GM12801 (cell line): ENCODE results near the gene MSX2.

Source experiments
- CTCF ChIP-seq: IDR thresholded peaks from one replicate; pipeline ENCODE4 v1.5.1; 2011; ENCODE audit warnings: control low read depth; ENCODE audit not compliant: insufficient read length; ENCODE audit errors: extremely low read depth

The MSX2 gene

DNA sequence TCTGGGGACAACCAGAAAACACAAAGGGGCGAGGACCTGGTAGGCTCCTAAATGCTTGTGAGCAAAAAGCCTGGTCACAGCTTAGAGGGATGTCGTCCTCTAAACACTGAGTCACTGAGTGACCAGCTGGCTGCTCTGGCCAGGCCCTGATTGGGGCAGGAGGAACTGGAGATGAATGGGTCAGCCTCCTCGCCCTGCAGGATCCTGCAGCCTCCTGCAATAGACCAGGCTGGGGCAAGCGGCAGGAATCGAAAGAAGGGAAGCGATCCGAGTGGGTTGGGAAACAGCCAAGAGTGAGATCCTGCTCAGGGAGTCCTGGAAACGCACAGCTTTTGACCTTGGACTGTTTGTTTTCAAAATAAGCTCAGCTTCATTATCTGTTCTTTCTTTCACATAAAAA, 34.1 kb upstream of the MSX2 start:
- TF ChIP-seq CTCF: no peak

DNA sequence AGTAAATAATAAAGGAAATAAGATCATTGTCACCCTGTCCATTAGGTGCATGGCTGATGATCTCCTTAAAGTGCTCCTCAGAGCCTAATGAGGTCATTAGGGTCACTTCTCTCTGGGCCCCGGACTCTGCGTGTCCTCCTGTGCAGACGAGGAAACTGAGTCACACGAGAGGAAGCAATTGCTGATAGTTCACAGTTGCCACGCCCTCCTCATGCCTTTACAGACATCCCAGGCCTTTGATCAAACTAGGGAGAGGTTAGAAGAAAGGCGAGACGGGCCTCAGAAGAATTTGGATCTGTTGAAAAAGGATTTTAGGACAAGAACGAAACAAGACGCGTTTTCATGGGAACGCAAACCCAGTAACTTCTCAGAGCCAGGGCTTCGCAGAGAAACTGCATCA, 32.0 kb upstream of the MSX2 start:
- TF ChIP-seq CTCF: no peak

GRCh38 chr5:174692982-174693422, 31.4 kb upstream of the MSX2 start:
- no peak for TF ChIP-seq CTCF

- TF ChIP-seq CTCF: no peak
Measured at GRCh38 chr5:174693697-174694385, 30.5 kb upstream of the MSX2 start.

DNA sequence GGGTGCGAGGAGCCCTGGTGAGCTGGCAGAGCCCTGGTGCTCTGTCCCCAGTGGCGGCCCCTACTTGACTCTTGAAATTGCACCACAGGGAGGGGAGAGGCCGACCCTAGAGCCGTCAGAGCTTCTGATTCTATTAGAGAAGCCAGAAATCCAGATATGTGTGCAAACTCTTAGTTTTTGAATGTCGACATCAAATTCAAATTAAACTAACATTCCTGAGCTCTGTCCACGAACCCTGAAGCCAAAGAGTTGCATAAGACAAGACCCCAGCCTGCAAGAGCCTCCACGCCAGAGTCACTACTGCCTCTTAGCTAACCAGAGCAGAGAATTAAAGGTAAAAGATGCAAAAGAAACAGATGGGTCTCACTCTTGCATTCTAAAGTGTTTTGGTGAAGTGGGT, 29.8 kb upstream of the MSX2 start:
- TF ChIP-seq CTCF: no peak

- TF ChIP-seq CTCF: no peak
Measured at GRCh38 chr5:174698156-174698555, 26.2 kb upstream of the MSX2 start.

DNA sequence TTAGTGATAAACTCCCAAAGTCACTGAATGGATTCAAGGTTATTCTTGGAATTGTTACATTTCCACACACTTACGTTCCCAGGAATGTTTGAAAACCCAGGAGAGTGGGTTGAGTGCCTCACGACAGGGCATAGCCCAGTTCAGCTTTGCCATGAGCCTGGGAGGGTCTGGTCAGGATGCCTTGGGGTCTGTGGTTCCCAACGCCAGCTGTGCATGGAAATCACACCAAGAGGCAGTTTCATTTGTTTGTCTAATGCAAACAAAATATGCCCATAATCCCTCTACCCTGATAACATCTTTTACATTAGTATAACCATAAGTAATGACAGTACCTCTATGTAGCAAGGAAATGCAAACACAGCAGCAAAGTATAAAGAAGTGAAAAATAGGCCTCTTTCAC, 25.3 kb upstream of the MSX2 start:
- no peak for TF ChIP-seq CTCF
